Erythroblast (primary cell): ENCODE results near the gene CRYGN.

Experiments
- GATA1 ChIP-seq: IDR thresholded peaks from 2 replicates; pipeline ENCODE4 v1.6.1; 2011; ENCODE audit warnings: low read depth, mild to moderate bottlenecking, control low read depth, low read length, moderate library complexity
- POLR2A ChIP-seq: IDR thresholded peaks from 2 replicates; pipeline ENCODE4 v1.6.1; 2011; ENCODE audit warnings: mild to moderate bottlenecking, low read length

DNA sequence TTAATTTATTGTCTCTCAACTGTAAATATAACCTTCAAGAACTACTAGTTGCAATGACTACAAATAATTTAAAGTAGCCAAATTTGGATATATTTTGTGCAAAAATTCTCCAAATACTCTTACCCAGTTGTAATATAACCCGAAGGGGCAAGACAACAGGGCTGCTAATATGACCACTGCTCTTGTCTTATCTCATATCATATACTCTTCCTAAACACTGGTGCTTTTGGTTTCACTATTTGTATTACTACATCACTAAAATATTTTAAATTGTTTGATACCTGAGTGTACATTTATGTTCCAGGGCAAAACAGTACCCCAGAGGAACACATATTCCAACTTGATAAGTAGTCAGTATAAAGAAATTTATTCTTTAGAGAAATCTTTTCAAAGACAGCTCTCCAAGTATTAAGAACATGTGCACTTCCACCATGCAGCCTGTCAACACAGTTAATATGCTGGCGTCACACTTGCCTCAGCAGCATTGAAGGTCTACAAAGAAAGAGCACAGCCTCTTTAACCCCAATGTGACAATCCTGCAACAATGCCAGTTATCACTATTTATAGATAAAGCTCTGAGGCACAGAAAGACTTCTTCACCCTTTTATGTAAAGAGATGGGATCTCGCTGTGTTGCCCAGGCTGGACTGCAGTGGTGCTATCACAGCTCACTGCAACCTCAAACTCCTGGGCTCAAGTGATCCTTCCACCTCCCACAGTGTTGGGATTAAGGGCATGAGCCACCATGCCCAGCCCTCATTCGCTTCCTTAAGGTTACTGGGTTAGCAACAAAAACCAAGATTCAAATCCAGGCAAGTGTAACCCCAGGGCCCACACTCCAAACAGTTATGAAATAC is 41.9 kb upstream of the CRYGN start:
- no peak for TF ChIP-seq POLR2A
- TF ChIP-seq GATA1 = no peak
